HG03139 (cell line): ENCODE results near the gene SFRP4.

Source experiments
- ATAC-seq: cut with Tn5 transposase; IDR thresholded peaks from one replicate; pipeline ENCODE4 v1.9.1; 2021; ENCODE audit not compliant: unreplicated experiment

SFRP4 gene

GRCh38 chr7:37925620-37926019 is 9.0 kb upstream of the SFRP4 start:
- no peak for ATAC-seq

- no peak for ATAC-seq
Measured at GRCh38 chr7:37924491-37925041, 7.9 kb upstream of the SFRP4 start.

GRCh38 chr7:37923996-37924395 is 7.4 kb upstream of the SFRP4 start:
- ATAC-seq = no peak

- ATAC-seq = no peak
Measured at GRCh38 chr7:37921876-37922275, 5.3 kb upstream of the SFRP4 start.

- peak; percentile 46 for ATAC-seq
Measured at GRCh38 chr7:37920849-37921805, 4.5 kb upstream of the SFRP4 start.

- peak; percentile 44 for ATAC-seq
Measured at GRCh38 chr7:37920305-37920848, 3.8 kb upstream of the SFRP4 start, which contains the start of gene EPDR1. Gene EPDR1, plus strand, starts transcription at chr7:37920640. Its CDS starts 300 bp downstream, at chr7:37920940.

GRCh38 chr7:37918526-37918925 is 1.9 kb upstream of the SFRP4 start:
- no peak for ATAC-seq

- ATAC-seq = no peak
Measured at GRCh38 chr7:37916017-37916672, 472 bp downstream of the SFRP4 start.

GRCh38 chr7:37915438-37915837 is 1.2 kb downstream of the SFRP4 start:
- ATAC-seq = no peak

GRCh38 chr7:37912756-37913155 is 3.9 kb downstream of the SFRP4 start:
- ATAC-seq = no peak

- ATAC-seq = no peak
Measured at GRCh38 chr7:37908221-37908788, 8.3 kb downstream of the SFRP4 start.

- no peak for ATAC-seq
Measured at GRCh38 chr7:37901890-37902524, 14.6 kb downstream of the SFRP4 start.

GRCh38 chr7:37901236-37901827 is 15.3 kb downstream of the SFRP4 start:
- no peak for ATAC-seq

GRCh38 chr7:37899712-37900247 is 16.8 kb downstream of the SFRP4 start:
- ATAC-seq = no peak

- no peak for ATAC-seq
Measured at GRCh38 chr7:37894671-37895070, 21.9 kb downstream of the SFRP4 start.

GRCh38 chr7:37893359-37893758 is 23.3 kb downstream of the SFRP4 start:
- no peak for ATAC-seq

GRCh38 chr7:37882086-37882485 is 34.5 kb downstream of the SFRP4 start:
- ATAC-seq = no peak
